ENCODE data around the gene BSX. TPM values are rescaled to one million over a fixed set of nuclear protein-coding genes. Genes with fewer than 3 reads are reported as not detected.

BSX gene
- total RNA-seq, 1 donor from 2014 or later, result not detected

- peaks cover 4% of the 10 kb centered on the region for H3K27me3 Mint-ChIP-seq (ENCODE audit: unreplicated experiment)
- DNase-seq, result no peak
These were observed 17.7 kb downstream of the BSX start for GRCh38 chr11:122963961-122964360.

GRCh38 chr11:122954455-122954854 is 27.2 kb downstream of the BSX start:
- no peaks in the 10 kb centered on the region for H3K27me3 Mint-ChIP-seq (ENCODE audit: unreplicated experiment)
- no peak overlapping the region for H3K4me3 Mint-ChIP-seq (ENCODE audit: unreplicated experiment)
- no peak overlapping the region for H3K27ac Mint-ChIP-seq (ENCODE audit: unreplicated experiment)
- H3K4me1 Mint-ChIP-seq (ENCODE audit: low read depth, unreplicated experiment), result no peaks in the 10 kb centered on the region
- no peaks in the 10 kb centered on the region for H3K36me3 Mint-ChIP-seq (ENCODE audit: unreplicated experiment)
- H3K9me3 Mint-ChIP-seq (ENCODE audit: unreplicated experiment), result no peaks in the 10 kb centered on the region
- DNase-seq, result no peak
- TF ChIP-seq CTCF (IDR thresholded peaks at IDR 0.05; ENCODE audit: partially characterized antibody, unreplicated experiment), result no peak

More at GRCh38 chr11:122963961-122964360, 17.7 kb downstream of the BSX start:
- peaks cover 4% of the 10 kb centered on the region for H3K4me1 Mint-ChIP-seq (ENCODE audit: low read depth, unreplicated experiment)
- H3K36me3 Mint-ChIP-seq (ENCODE audit: unreplicated experiment), result no peaks in the 10 kb centered on the region
- H3K4me3 Mint-ChIP-seq (ENCODE audit: unreplicated experiment), result no peak overlapping the region
- no peaks in the 10 kb centered on the region for H3K9me3 Mint-ChIP-seq (ENCODE audit: unreplicated experiment)
- H3K27ac Mint-ChIP-seq (ENCODE audit: unreplicated experiment), result no peak overlapping the region
- TF ChIP-seq CTCF (IDR thresholded peaks at IDR 0.05; ENCODE audit: partially characterized antibody, unreplicated experiment), result no peak

- no peak for DNase-seq
- Mint-ChIP-seq H3K4me1 (ENCODE audit: low read depth, unreplicated experiment) (no peaks in the 10 kb centered on the region), H3K4me3 (ENCODE audit: unreplicated experiment) (no peak overlapping the region), H3K27me3 (ENCODE audit: unreplicated experiment) (peaks cover 2% of the 10 kb centered on the region), H3K36me3 (ENCODE audit: unreplicated experiment) (no peaks in the 10 kb centered on the region), H3K27ac (ENCODE audit: unreplicated experiment) (no peak overlapping the region), H3K9me3 (ENCODE audit: unreplicated experiment) (no peaks in the 10 kb centered on the region)
- TF ChIP-seq CTCF (IDR thresholded peaks at IDR 0.05; ENCODE audit: partially characterized antibody, unreplicated experiment), result no peak
These were observed 30.4 kb downstream of the BSX start for GRCh38 chr11:122951211-122951610.

- Mint-ChIP-seq H3K27ac (ENCODE audit: unreplicated experiment) (no peak overlapping the region), H3K36me3 (ENCODE audit: unreplicated experiment) (no peaks in the 10 kb centered on the region), H3K27me3 (ENCODE audit: unreplicated experiment) (no peaks in the 10 kb centered on the region), H3K4me1 (ENCODE audit: low read depth, unreplicated experiment) (no peaks in the 10 kb centered on the region), H3K9me3 (ENCODE audit: unreplicated experiment) (peaks cover 2% of the 10 kb centered on the region), H3K4me3 (ENCODE audit: unreplicated experiment) (no peak overlapping the region)
- no peak for DNase-seq
- no peak for TF ChIP-seq CTCF (IDR thresholded peaks at IDR 0.05; ENCODE audit: partially characterized antibody, unreplicated experiment)
These were observed 43.1 kb downstream of the BSX start for GRCh38 chr11:122938557-122938956.

- H3K4me1 Mint-ChIP-seq (ENCODE audit: low read depth, unreplicated experiment), result no peaks in the 10 kb centered on the region
- H3K9me3 Mint-ChIP-seq (ENCODE audit: unreplicated experiment), result peaks cover 2% of the 10 kb centered on the region
- H3K4me3 Mint-ChIP-seq (ENCODE audit: unreplicated experiment), result no peak overlapping the region
- no peak overlapping the region for H3K27ac Mint-ChIP-seq (ENCODE audit: unreplicated experiment)
- TF ChIP-seq CTCF (IDR thresholded peaks at IDR 0.05; ENCODE audit: partially characterized antibody, unreplicated experiment), result no peak
- no peaks in the 10 kb centered on the region for H3K27me3 Mint-ChIP-seq (ENCODE audit: unreplicated experiment)
- no peak for DNase-seq
- no peaks in the 10 kb centered on the region for H3K36me3 Mint-ChIP-seq (ENCODE audit: unreplicated experiment)
These were observed 43.7 kb downstream of the BSX start for GRCh38 chr11:122937983-122938382.
